K562 (cell line): ENCODE results near the gene NOP16.

Experiments used
- CBX8 ChIP-seq: fragments of 200-600 bp; sonication (generic); IDR thresholded peaks from 2 replicates; pipeline ENCODE4 v1.6.1; 2012; ENCODE audit warnings: borderline replicate concordance, mixed run types, low read depth, mild to moderate bottlenecking, moderate library complexity, mixed read lengths, low read length, control low read depth, inconsistent platforms; ENCODE audit not compliant: poor library complexity, severe bottlenecking; ENCODE audit errors: extremely low read depth
- CHD7 ChIP-seq: fragments of 200-600 bp; sonication (generic); IDR thresholded peaks from one replicate; pipeline ENCODE4 v1.6.1; 2012; ENCODE audit warnings: mild to moderate bottlenecking, low read depth, low read length, inconsistent platforms
- CTCF ChIP-seq, 3 experiments: IDR thresholded peaks in 2 of 3; conservative IDR thresholded peaks in 1 of 3; 2 replicates each; pipeline ENCODE4 v1.5.1; 2011 to 2012; ENCODE audit warnings: low read length in 3 of 3, mild to moderate bottlenecking in 3 of 3, control low read depth in 2 of 3, improper control_type of control experiment in 1 of 3, inconsistent platforms in 1 of 3, low read depth in 1 of 3, mixed read lengths in 1 of 3, moderate library complexity in 1 of 3; ENCODE audit not compliant: insufficient read depth in 2 of 3
- E2F4 ChIP-seq: sonication (generic); formaldehyde crosslinking; IDR thresholded peaks from 2 replicates; pipeline ENCODE4 v1.8.0; 2022; ENCODE audit warnings: mild to moderate bottlenecking, low read depth, missing genetic modification reagents
- FOXP1 ChIP-seq: sonication (generic); formaldehyde crosslinking; IDR thresholded peaks from 2 replicates; pipeline ENCODE4 v1.8.0; 2022; ENCODE audit warnings: mild to moderate bottlenecking, missing genetic modification reagents
- MBD2 ChIP-seq: sonication (generic); IDR thresholded peaks from 2 replicates; pipeline ENCODE4 v1.6.1; 2016; ENCODE audit warnings: low read depth, borderline replicate concordance
- NCOR1 ChIP-seq: fragments of 450-650 bp; IDR thresholded peaks from 2 replicates; pipeline ENCODE4 v1.6.1; 2016; ENCODE audit warnings: mild to moderate bottlenecking, moderate library complexity
- U2AF2 ChIP-seq: fragments of 200-400 bp; formaldehyde crosslinking; optimal IDR thresholded peaks from 2 replicates; pipeline ENCODE3; 2017; ENCODE audit warnings: low read depth, mild to moderate bottlenecking, low read length
- ZNF707 ChIP-seq: fragments of 250-450 bp; sonication (Bioruptor Pico); conservative IDR thresholded peaks from 2 replicates; pipeline ENCODE4 v1.8.0; 2022; ENCODE audit warnings: inconsistent platforms, mild to moderate bottlenecking, moderate library complexity

- TF ChIP-seq CTCF (IDR thresholded peaks at IDR 0.05 in 2 of 3, conservative IDR thresholded peaks at IDR 0.05 in 1 of 3; ENCODE audit: insufficient read depth in 2 of 3, low read depth in 1 of 3, low read length in 3 of 3) (no peak), ZNF707 (CRISPR knock-in tag) (no peak), MBD2 (no peak), FOXP1 (CRISPR knock-in tag) (no peak), NCOR1 (no peak), U2AF2 (no peak), CHD7 (no peak), CBX8 (no peak), E2F4 (CRISPR knock-in tag) (no peak)
Measured at GRCh38 chr5:176426876-176427275, 38.5 kb upstream of the NOP16 start.
